ENCODE results near the gene TMEM47. TPM values are rescaled to one million over a fixed set of nuclear protein-coding genes. Genes with fewer than 3 reads are reported as not detected.

The TMEM47 gene
- total RNA-seq, 1 experiment from 2014 or later, result 4.7 TPM

GRCh38 chrX:34638116-34638515, 19.0 kb downstream of the TMEM47 start:
- BruUV-seq (replicated peaks), result no TSS peak
- Histone ChIP-seq H3K79me2 (ENCODE audit: low read length) (no peaks in the 10 kb centered on the region), H2AFZ (ENCODE audit: low read length) (no peak overlapping the region), H3K36me3 (ENCODE audit: low read depth, low read length) (no peaks in the 10 kb centered on the region), H3K9ac (ENCODE audit: low read length) (no peak overlapping the region), H3K9me2 (replicated peaks; ENCODE audit: low read length) (no peaks in the 10 kb centered on the region), H3K27ac (ENCODE audit: low read length) (no peak overlapping the region), H4K20me1 (ENCODE audit: low read length) (no peaks in the 10 kb centered on the region), H3K4me2 (ENCODE audit: low read length) (no peak overlapping the region), H3K4me1 (ENCODE audit: insufficient read depth, low read length) (no peaks in the 10 kb centered on the region), H3K4me3 (ENCODE audit: low read length) (no peak overlapping the region), H3K27me3 (ENCODE audit: low read length) (no peaks in the 10 kb centered on the region), H3F3A (ENCODE audit: low read length, unreplicated experiment) (no peaks in the 10 kb centered on the region), H3K9me3 (ENCODE audit: low read length) (no peaks in the 10 kb centered on the region)
- POLR2A ChIA-PET (ENCODE audit: unreplicated experiment), result no interaction called here
- CTCF ChIA-PET, result interaction anchor here (0.6 kb wide), 1 partner anchor 281 kb away, joined by 4 read pairs; no protein-coding TSS in a partner anchor
- intact Hi-C loops (cut with micrococcal nuclease), result no loop called here
- DNase-seq (peak; percentile 50), ATAC-seq (no peak; the same call in 1 of the 2 replicates)
- no peak for TF ChIP-seq EZH2 (IDR thresholded peaks at IDR 0.05; ENCODE audit: low read length, unreplicated experiment)
- TF ChIP-seq CTCF (conservative IDR thresholded peaks at IDR 0.05; ENCODE audit: low read depth, low read length), result peak; percentile 68

- ATAC-seq (no peak), DNase-seq (no peak)
- intact Hi-C loops (cut with micrococcal nuclease), result no loop called here
- POLR2A ChIA-PET (ENCODE audit: unreplicated experiment), result no interaction called here
- no peak overlapping the region for H3K4me3 ChIP-seq (ENCODE audit: low read length)
- CTCF ChIA-PET, result no interaction called here
- H3K9me3 ChIP-seq (ENCODE audit: low read length), result no peaks in the 10 kb centered on the region
- no peak overlapping the region for H3K4me2 ChIP-seq (ENCODE audit: low read length)
- H3F3A ChIP-seq (ENCODE audit: low read length, unreplicated experiment), result no peaks in the 10 kb centered on the region
- TF ChIP-seq EZH2phosphoT487 (IDR thresholded peaks at IDR 0.05; ENCODE audit: borderline replicate concordance, low read length) (no peak), CTCF (conservative IDR thresholded peaks at IDR 0.05; ENCODE audit: low read depth, low read length) (no peak), EZH2 (IDR thresholded peaks at IDR 0.05; ENCODE audit: low read length, unreplicated experiment) (no peak)
- H3K27ac ChIP-seq (ENCODE audit: low read length), result no peak overlapping the region
- no peak overlapping the region for H2AFZ ChIP-seq (ENCODE audit: low read length)
- no peaks in the 10 kb centered on the region for H3K36me3 ChIP-seq (ENCODE audit: low read depth, low read length)
- no peaks in the 10 kb centered on the region for H3K4me1 ChIP-seq (ENCODE audit: insufficient read depth, low read length)
- H3K79me2 ChIP-seq (ENCODE audit: low read length), result no peaks in the 10 kb centered on the region
- no peaks in the 10 kb centered on the region for H3K27me3 ChIP-seq (ENCODE audit: low read length)
- H3K9ac ChIP-seq (ENCODE audit: low read length), result no peak overlapping the region
- no peaks in the 10 kb centered on the region for H3K9me2 ChIP-seq (replicated peaks; ENCODE audit: low read length)
- BruUV-seq (replicated peaks), result no TSS peak
- H4K20me1 ChIP-seq (ENCODE audit: low read length), result no peaks in the 10 kb centered on the region
Observed at GRCh38 chrX:34634349-34634748, 22.7 kb downstream of the TMEM47 start.

DNA sequence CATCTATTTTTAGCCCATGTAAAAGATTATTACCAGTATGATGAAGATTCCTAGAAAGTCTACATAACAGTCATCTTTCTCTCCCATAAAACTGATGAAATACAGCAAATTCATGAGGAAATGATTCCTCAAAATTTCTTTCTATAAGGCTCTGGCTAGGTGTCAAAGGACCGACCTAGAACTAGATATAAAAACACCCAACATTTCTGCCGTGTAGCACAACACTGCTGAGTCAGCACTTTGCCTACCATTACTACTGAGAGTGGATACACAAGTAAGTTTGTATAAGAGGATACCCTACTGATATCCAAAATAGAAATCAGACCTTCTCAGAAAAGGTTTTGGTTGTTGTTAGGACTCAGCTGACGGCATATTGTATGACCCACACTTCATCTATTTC, 24.7 kb downstream of the TMEM47 start:
- no peak overlapping the region for H2AFZ ChIP-seq (ENCODE audit: low read length)
- H3K79me2 ChIP-seq (ENCODE audit: low read length), result no peaks in the 10 kb centered on the region
- DNase-seq (no peak), ATAC-seq (no peak)
- H3K27ac ChIP-seq (ENCODE audit: low read length), result no peak overlapping the region
- no peaks in the 10 kb centered on the region for H3K9me3 ChIP-seq (ENCODE audit: low read length)
- H4K20me1 ChIP-seq (ENCODE audit: low read length), result no peaks in the 10 kb centered on the region
- no peak overlapping the region for H3K4me3 ChIP-seq (ENCODE audit: low read length)
- no peaks in the 10 kb centered on the region for H3K36me3 ChIP-seq (ENCODE audit: low read depth, low read length)
- no TSS peak for BruUV-seq (replicated peaks)
- POLR2A ChIA-PET (ENCODE audit: unreplicated experiment), result no interaction called here
- no peak overlapping the region for H3K9ac ChIP-seq (ENCODE audit: low read length)
- TF ChIP-seq EZH2phosphoT487 (IDR thresholded peaks at IDR 0.05; ENCODE audit: borderline replicate concordance, low read length) (no peak), CTCF (conservative IDR thresholded peaks at IDR 0.05; ENCODE audit: low read depth, low read length) (no peak), EZH2 (IDR thresholded peaks at IDR 0.05; ENCODE audit: low read length, unreplicated experiment) (no peak)
- no peaks in the 10 kb centered on the region for H3K9me2 ChIP-seq (replicated peaks; ENCODE audit: low read length)
- H3K4me1 ChIP-seq (ENCODE audit: insufficient read depth, low read length), result no peaks in the 10 kb centered on the region
- no peaks in the 10 kb centered on the region for H3K27me3 ChIP-seq (ENCODE audit: low read length)
- no peak overlapping the region for H3K4me2 ChIP-seq (ENCODE audit: low read length)
- H3F3A ChIP-seq (ENCODE audit: low read length, unreplicated experiment), result no peaks in the 10 kb centered on the region
- intact Hi-C loops (cut with micrococcal nuclease), result no loop called here
- CTCF ChIA-PET, result no interaction called here
